ENCODE results near the gene PLXNC1.

PLXNC1 gene

DNA sequence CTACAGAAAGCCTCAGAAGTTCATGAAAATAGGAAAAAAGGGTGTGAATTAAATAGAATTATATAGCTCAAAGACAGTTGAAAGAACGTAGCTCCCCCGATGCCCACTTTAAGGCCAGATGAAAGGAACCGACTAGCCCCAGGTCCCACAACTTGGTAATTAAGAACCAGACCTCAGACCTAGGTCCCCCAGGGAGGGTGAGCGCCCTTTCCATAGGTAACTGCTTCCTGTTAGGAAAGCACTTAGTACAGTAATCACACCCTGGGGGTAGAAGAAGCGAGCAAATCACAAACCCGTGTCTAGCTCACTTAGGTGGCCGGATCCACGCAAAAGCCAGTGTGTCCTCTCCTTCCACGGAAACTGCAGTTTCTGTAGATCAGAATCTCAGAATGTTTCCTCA lies 77.1 kb downstream of the PLXNC1 start:
- Histone ChIP-seq H3K27me3 (no peaks in the 10 kb centered on the region), H3K36me3 (peaks cover 94% of the 10 kb centered on the region), H3K4me1 (ENCODE audit: control insufficient read depth in 1 of 2, insufficient read depth in 1 of 2, low read depth in 1 of 2, low read length in 1 of 2) (peaks cover 0 to 1% of the 10 kb centered on the region in 2 experiments), H3K9me3 (no peaks in the 10 kb centered on the region), H3K27ac (no peak overlapping the region), H3K4me3 (ENCODE audit: low read depth in 1 of 2, low read length in 1 of 2) (no peak overlapping the region)
- TF ChIP-seq, protein P1, sequence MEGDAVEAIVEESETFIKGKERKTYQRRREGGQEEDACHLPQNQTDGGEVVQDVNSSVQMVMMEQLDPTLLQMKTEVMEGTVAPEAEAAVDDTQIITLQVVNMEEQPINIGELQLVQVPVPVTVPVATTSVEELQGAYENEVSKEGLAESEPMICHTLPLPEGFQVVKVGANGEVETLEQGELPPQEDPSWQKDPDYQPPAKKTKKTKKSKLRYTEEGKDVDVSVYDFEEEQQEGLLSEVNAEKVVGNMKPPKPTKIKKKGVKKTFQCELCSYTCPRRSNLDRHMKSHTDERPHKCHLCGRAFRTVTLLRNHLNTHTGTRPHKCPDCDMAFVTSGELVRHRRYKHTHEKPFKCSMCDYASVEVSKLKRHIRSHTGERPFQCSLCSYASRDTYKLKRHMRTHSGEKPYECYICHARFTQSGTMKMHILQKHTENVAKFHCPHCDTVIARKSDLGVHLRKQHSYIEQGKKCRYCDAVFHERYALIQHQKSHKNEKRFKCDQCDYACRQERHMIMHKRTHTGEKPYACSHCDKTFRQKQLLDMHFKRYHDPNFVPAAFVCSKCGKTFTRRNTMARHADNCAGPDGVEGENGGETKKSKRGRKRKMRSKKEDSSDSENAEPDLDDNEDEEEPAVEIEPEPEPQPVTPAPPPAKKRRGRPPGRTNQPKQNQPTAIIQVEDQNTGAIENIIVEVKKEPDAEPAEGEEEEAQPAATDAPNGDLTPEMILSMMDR (IDR thresholded peaks at IDR 0.05), result no peak

DNA sequence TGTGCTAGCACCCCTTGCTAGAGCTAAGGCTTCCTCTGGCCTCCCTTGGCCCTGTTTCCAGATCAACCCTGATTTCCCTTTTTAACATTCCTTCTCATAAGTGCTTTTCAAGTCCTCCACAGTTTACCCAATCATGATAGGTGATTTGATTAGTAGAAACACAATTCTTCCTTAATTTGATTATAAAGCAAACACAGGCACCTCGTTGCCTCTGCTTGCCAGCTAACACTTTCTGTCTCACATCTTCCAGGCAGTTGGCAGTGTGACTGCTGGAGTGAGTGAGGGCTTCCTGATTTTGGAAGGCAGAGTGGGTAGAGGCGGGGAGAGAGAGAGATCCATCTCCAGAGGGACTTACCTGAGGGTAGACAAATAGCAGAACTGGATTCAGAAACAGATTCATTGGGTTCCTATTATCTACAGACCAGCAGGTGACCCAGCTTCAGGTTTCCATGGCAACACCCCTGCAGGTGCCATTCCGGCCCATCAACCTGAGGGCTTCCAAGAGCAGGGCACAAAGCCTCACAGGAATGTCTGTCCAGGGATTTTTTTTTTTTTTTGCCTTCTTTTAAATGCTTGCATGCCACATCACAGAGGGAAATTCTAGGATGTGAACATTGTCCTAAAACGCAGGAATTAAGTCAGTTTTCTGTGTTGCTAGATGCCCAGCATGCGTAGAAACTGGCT lies 77.7 kb downstream of the PLXNC1 start:
- Histone ChIP-seq H3K4me3 (ENCODE audit: low read depth in 1 of 2, low read length in 1 of 2) (no peak overlapping the region), H3K36me3 (peaks cover 94% of the 10 kb centered on the region), H3K9me3 (no peaks in the 10 kb centered on the region), H3K27ac (no peak overlapping the region), H3K4me1 (ENCODE audit: control insufficient read depth in 1 of 2, insufficient read depth in 1 of 2, low read depth in 1 of 2, low read length in 1 of 2) (peaks cover under 1 to 5% of the 10 kb centered on the region in 2 experiments), H3K27me3 (no peaks in the 10 kb centered on the region)
- TF ChIP-seq, protein P1 (IDR thresholded peaks at IDR 0.05), result no peak

DNA sequence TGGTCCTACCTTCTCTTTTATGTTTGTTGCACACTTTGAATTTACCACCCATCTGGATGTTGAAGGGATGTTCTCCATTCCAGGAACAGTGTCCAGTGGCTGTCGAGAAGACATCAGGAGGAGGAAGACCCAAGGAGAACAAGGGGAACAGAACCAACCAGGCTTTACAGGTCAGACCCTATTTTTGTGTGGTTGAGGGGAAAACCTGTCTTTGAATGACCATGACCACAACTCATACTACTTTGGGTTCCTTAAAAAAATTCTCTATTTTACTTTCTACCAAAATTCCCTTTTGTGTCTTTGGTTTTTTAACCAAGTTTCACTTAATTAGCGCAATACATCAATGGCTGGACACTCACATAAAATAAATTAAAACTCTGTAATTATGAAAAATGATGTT lies 78.7 kb downstream of the PLXNC1 start:
- TF ChIP-seq, protein P1 (IDR thresholded peaks at IDR 0.05), result no peak
- H3K4me1 ChIP-seq (ENCODE audit: control insufficient read depth in 1 of 2, insufficient read depth in 1 of 2, low read depth in 1 of 2, low read length in 1 of 2), result peaks cover 9 to 15% of the 10 kb centered on the region in 2 experiments
- no peak overlapping the region for H3K4me3 ChIP-seq (ENCODE audit: low read depth in 1 of 2, low read length in 1 of 2)
- H3K9me3 ChIP-seq, result no peaks in the 10 kb centered on the region
- no peaks in the 10 kb centered on the region for H3K27me3 ChIP-seq
- peaks cover 94% of the 10 kb centered on the region for H3K36me3 ChIP-seq
- peak overlapping the region; percentile 16 for H3K27ac ChIP-seq

DNA sequence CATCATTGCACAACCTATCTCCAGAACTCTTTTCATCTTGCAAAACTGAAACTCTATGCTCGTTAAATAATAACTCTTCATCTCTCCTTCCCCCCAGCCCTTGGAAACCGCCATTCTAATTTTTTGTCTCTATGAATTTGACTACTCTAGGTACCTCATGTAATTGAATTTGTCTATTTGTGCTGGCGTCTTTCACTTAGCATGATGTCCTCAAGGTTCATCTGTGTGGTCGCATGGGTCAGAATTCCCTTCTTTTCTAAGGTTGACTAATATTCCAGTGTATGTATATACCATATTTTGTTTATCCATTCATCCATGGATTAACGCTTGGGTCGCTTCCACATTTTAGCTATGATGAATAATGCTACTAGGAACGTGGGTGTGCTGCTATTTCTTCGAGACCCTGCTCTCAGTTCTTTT lies 80.1 kb downstream of the PLXNC1 start:
- Histone ChIP-seq H3K27ac (no peak overlapping the region), H3K4me1 (ENCODE audit: control insufficient read depth in 1 of 2, insufficient read depth in 1 of 2, low read depth in 1 of 2, low read length in 1 of 2) (peaks cover 9 to 18% of the 10 kb centered on the region in 2 experiments), H3K36me3 (peaks cover 94% of the 10 kb centered on the region), H3K4me3 (ENCODE audit: low read depth in 1 of 2, low read length in 1 of 2) (no peak overlapping the region), H3K27me3 (no peaks in the 10 kb centered on the region), H3K9me3 (no peaks in the 10 kb centered on the region)
- TF ChIP-seq, protein P1 (IDR thresholded peaks at IDR 0.05), result no peak

DNA sequence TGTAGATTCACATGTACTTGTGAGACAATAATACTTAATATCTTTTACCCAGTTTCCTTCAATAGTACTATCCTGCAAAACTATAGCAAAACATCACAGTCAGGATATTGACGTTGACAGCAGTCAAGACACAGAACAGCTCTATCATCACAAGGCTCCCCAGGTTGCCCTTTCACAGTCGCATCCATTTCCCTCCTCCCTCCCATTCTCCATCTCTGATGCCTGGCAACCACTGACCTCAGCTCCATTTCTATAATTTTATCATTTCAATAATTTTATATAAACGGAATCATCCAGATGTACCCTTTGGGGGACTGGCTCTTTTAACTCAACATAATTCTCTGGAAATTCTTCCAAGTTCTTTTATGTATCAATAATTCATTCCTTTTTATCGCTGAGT lies 81.5 kb downstream of the PLXNC1 start:
- Histone ChIP-seq H3K4me1 (ENCODE audit: control insufficient read depth in 1 of 2, insufficient read depth in 1 of 2, low read depth in 1 of 2, low read length in 1 of 2) (peaks cover 9 to 18% of the 10 kb centered on the region in 2 experiments), H3K27me3 (no peaks in the 10 kb centered on the region), H3K9me3 (no peaks in the 10 kb centered on the region), H3K4me3 (ENCODE audit: low read depth in 1 of 2, low read length in 1 of 2) (no peak overlapping the region), H3K27ac (no peak overlapping the region), H3K36me3 (peaks cover 84% of the 10 kb centered on the region)
- TF ChIP-seq, protein P1 (IDR thresholded peaks at IDR 0.05), result no peak

Measured in neutrophil (primary cell).